ENCODE measurements around the gene ZNF808.

ZNF808 gene

DNA sequence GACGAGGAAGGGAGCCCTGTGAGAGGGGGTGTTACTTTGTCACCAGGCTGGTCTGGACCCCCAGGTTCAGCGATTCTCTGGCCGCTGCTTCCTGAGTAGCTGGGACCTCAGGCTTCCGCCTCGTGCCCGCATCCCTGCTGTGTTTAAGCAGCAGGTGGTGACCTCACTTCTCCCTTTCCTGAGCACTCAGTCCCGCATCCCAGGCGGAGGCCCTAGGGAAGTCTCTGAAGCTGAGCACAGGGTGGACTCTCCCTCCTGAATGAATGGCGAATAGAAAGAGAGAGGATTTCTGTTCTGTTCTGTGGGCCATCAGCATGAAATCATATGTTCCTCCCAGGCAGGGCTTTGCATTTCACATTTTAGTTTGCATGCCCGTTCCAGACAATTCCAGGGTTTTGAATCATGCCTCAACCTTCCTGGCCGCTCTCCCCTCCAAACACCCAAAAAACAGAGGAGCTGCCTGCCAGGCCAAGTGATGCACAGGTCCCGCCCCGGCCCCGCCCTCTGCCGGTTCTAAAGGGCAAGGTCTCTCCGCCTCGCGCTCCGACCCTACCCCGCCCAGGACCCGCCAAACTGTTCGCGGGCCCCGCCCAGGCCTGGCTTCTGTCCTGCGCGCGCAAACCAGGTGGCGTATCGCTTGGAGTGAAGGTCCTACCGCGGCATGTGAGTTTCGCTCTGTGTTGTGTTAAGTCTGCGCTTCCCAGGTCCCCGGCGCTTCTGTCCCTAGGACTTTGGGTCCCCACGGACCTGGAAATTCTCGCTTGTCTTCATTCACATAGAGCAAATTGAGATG is 35.1 kb upstream of the ZNF808 start:
- no peaks in the 10 kb centered on the region for H3K9me3 ChIP-seq (ENCODE audit: insufficient read depth, low read length)
- H3K9ac ChIP-seq (ENCODE audit: low read length), result no peak overlapping the region
- no peaks in the 10 kb centered on the region for H3K9me2 ChIP-seq (replicated peaks; ENCODE audit: insufficient read depth, low read length)
- no peak overlapping the region for H3K4me3 ChIP-seq (ENCODE audit: insufficient read depth, low read length, poor library complexity, severe bottlenecking)
- no peak overlapping the region for H2AFZ ChIP-seq (ENCODE audit: low read depth, low read length, severe bottlenecking)
- no peaks in the 10 kb centered on the region for H4K20me1 ChIP-seq (ENCODE audit: low read depth, low read length)
- H3K36me3 ChIP-seq (ENCODE audit: low read length), result no peaks in the 10 kb centered on the region
- no peaks in the 10 kb centered on the region for H3K79me2 ChIP-seq (ENCODE audit: insufficient read depth, low read length)
- no peak for TF ChIP-seq EZH2phosphoT487 (conservative IDR thresholded peaks at IDR 0.05; ENCODE audit: low read length)
- TF ChIP-seq, protein P1, sequence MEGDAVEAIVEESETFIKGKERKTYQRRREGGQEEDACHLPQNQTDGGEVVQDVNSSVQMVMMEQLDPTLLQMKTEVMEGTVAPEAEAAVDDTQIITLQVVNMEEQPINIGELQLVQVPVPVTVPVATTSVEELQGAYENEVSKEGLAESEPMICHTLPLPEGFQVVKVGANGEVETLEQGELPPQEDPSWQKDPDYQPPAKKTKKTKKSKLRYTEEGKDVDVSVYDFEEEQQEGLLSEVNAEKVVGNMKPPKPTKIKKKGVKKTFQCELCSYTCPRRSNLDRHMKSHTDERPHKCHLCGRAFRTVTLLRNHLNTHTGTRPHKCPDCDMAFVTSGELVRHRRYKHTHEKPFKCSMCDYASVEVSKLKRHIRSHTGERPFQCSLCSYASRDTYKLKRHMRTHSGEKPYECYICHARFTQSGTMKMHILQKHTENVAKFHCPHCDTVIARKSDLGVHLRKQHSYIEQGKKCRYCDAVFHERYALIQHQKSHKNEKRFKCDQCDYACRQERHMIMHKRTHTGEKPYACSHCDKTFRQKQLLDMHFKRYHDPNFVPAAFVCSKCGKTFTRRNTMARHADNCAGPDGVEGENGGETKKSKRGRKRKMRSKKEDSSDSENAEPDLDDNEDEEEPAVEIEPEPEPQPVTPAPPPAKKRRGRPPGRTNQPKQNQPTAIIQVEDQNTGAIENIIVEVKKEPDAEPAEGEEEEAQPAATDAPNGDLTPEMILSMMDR (IDR thresholded peaks at IDR 0.05; ENCODE audit: insufficient read depth, low read length, poor library complexity, severe bottlenecking), result no peak
- no peaks in the 10 kb centered on the region for H3F3A ChIP-seq (ENCODE audit: insufficient read depth)
- H3K4me2 ChIP-seq (ENCODE audit: low read depth, low read length, poor library complexity, severe bottlenecking), result no peak overlapping the region
- H3K27me3 ChIP-seq (ENCODE audit: low read length), result no peaks in the 10 kb centered on the region
- no peak overlapping the region for H3K27ac ChIP-seq (ENCODE audit: low read depth, low read length)

DNA sequence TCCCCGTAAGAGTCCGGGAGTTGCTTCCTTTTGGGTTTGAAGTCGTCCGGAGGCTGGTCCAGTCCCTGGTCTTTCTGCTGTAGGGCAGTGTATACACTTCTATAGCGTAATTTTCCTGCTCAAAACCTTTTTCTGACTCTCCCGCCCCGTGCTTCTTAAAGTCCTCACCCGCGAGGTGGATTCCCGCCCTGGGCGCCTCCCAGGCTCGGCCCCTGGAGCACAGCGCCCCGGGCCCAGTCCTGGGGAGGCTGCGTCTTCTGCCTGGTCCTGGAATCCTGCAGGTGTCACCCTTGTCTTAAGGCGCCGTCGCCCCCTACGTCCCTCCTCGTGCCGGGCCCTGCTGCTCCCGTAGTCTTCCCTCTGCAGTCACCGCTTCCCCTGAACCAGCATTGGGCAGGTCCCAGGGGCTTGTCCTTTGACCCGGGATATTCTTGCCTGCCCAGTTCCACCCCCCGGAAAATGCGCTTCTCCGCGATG is 34.4 kb upstream of the ZNF808 start:
- no peak overlapping the region for H3K9ac ChIP-seq (ENCODE audit: low read length)
- H3K4me3 ChIP-seq (ENCODE audit: insufficient read depth, low read length, poor library complexity, severe bottlenecking), result no peak overlapping the region
- H3K79me2 ChIP-seq (ENCODE audit: insufficient read depth, low read length), result no peaks in the 10 kb centered on the region
- H3K9me3 ChIP-seq (ENCODE audit: insufficient read depth, low read length), result no peaks in the 10 kb centered on the region
- no peak overlapping the region for H3K4me2 ChIP-seq (ENCODE audit: low read depth, low read length, poor library complexity, severe bottlenecking)
- H2AFZ ChIP-seq (ENCODE audit: low read depth, low read length, severe bottlenecking), result no peak overlapping the region
- H3K36me3 ChIP-seq (ENCODE audit: low read length), result no peaks in the 10 kb centered on the region
- no peaks in the 10 kb centered on the region for H3F3A ChIP-seq (ENCODE audit: insufficient read depth)
- H3K9me2 ChIP-seq (replicated peaks; ENCODE audit: insufficient read depth, low read length), result no peaks in the 10 kb centered on the region
- no peaks in the 10 kb centered on the region for H3K27me3 ChIP-seq (ENCODE audit: low read length)
- no peak for TF ChIP-seq EZH2phosphoT487 (conservative IDR thresholded peaks at IDR 0.05; ENCODE audit: low read length)
- TF ChIP-seq, protein P1 (IDR thresholded peaks at IDR 0.05; ENCODE audit: insufficient read depth, low read length, poor library complexity, severe bottlenecking), result no peak
- H4K20me1 ChIP-seq (ENCODE audit: low read depth, low read length), result no peaks in the 10 kb centered on the region
- H3K27ac ChIP-seq (ENCODE audit: low read depth, low read length), result no peak overlapping the region

DNA sequence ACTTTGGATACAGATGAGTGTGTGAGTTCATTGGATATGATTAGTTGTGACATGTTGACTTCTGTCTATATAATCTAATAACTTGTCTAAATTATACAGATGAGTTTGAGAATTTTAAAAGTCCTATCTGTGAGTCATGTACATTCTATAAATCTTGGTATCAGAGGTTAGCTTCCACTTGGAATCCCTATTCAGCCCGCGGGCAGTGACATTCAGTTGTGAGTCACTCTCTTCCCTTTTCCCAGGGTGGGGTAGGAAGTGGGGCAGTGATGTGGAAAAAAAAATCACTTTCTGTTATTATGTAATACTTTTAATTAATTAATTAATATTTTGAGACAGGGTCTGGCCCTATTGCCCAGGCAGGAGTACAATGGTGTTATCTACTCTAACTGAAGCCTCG is 33.0 kb upstream of the ZNF808 start:
- no peak overlapping the region for H2AFZ ChIP-seq (ENCODE audit: low read depth, low read length, severe bottlenecking)
- no peak overlapping the region for H3K9ac ChIP-seq (ENCODE audit: low read length)
- H4K20me1 ChIP-seq (ENCODE audit: low read depth, low read length), result no peaks in the 10 kb centered on the region
- no peaks in the 10 kb centered on the region for H3K27me3 ChIP-seq (ENCODE audit: low read length)
- H3K9me3 ChIP-seq (ENCODE audit: insufficient read depth, low read length), result no peaks in the 10 kb centered on the region
- no peaks in the 10 kb centered on the region for H3K79me2 ChIP-seq (ENCODE audit: insufficient read depth, low read length)
- H3K36me3 ChIP-seq (ENCODE audit: low read length), result no peaks in the 10 kb centered on the region
- no peak for TF ChIP-seq EZH2phosphoT487 (conservative IDR thresholded peaks at IDR 0.05; ENCODE audit: low read length)
- TF ChIP-seq, protein P1 (IDR thresholded peaks at IDR 0.05; ENCODE audit: insufficient read depth, low read length, poor library complexity, severe bottlenecking), result no peak
- no peak overlapping the region for H3K4me3 ChIP-seq (ENCODE audit: insufficient read depth, low read length, poor library complexity, severe bottlenecking)
- no peak overlapping the region for H3K27ac ChIP-seq (ENCODE audit: low read depth, low read length)
- H3F3A ChIP-seq (ENCODE audit: insufficient read depth), result no peaks in the 10 kb centered on the region
- no peak overlapping the region for H3K4me2 ChIP-seq (ENCODE audit: low read depth, low read length, poor library complexity, severe bottlenecking)
- no peaks in the 10 kb centered on the region for H3K9me2 ChIP-seq (replicated peaks; ENCODE audit: insufficient read depth, low read length)

Data from SU-DHL-6 (cell line).